HepG2 (cell line): ENCODE data around the gene CSDE1. TPM values are rescaled to one million over a fixed set of nuclear protein-coding genes. Genes with fewer than 3 reads are reported as not detected.

Source experiments
- ATAC-seq: fragments of 200-7000 bp; cut with Tn5 transposase; 3 replicates; pipeline ENCODE4 v1.9.1; 2020; ENCODE audit warnings: mild to moderate bottlenecking, moderate library complexity
- BruUV-seq: library from RNA; stranded (reverse); fragments of 400-500 nt; replicated peaks from 2 replicates; lab custom pipeline; 2021; lab: Mats Ljungman, UMichigan
- CTCF ChIA-PET: fragments of 300-600 bp; formaldehyde crosslinking; extraction: SDS; loops from one replicate; lab custom pipeline; 2021; ENCODE audit warnings: low total read pairs, inconsistent platforms, low intra/inter-chr PET ratio; lab: Yijun Ruan, JAX
- POLR2A ChIA-PET: fragments of 350-600 bp; sonication (Branson Sonifier 250); formaldehyde crosslinking; loops from one replicate; lab custom pipeline; 2020; ENCODE audit warnings: antibody characterized with exemption, inconsistent platforms; lab: Yijun Ruan, JAX
- DNase-seq: peaks from one replicate; pipeline ENCODE4 v3.0.0-alpha.2; 2015; ENCODE audit warnings: low spot score
- FAIRE-seq: peaks from 3 replicates; lab custom pipeline; 2011; peaks lifted over from hg19 to GRCh38; lab: Jason Lieb, UNC
- H2AFZ ChIP-seq: one replicate; pipeline ENCODE4 v1.6.1; 2011; ENCODE audit warnings: low read length, inconsistent platforms
- H3K27ac ChIP-seq: fragments of 300-600 bp; 3 replicates; pipeline ENCODE4 v1.8.0; 2011; ENCODE audit warnings: mixed run types, mild to moderate bottlenecking, mixed read lengths, low read length, inconsistent platforms; ENCODE audit not compliant: insufficient read depth; ENCODE audit errors: extremely low read length
- H3K27me3 ChIP-seq, 2 experiments: fragments of 200-600 bp in 1 of 2; 2 replicates in 1 of 2; 3 replicates in 1 of 2; pipeline versions ENCODE4 v1.6.0 to v1.8.0; 2011; ENCODE audit warnings: low read length in 2 of 2, mild to moderate bottlenecking in 2 of 2, moderate library complexity in 2 of 2, inconsistent platforms in 1 of 2; ENCODE audit not compliant: insufficient read depth in 2 of 2, control insufficient read depth in 1 of 2
- H3K36me3 ChIP-seq, 2 experiments: fragments of 200-600 bp in 1 of 2; replicated peaks in 1 of 2; 2 replicates in 1 of 2; 3 replicates in 1 of 2; pipeline versions ENCODE4 v1.5.1 to v1.8.0; 2011; ENCODE audit warnings: low read length in 2 of 2, inconsistent platforms in 1 of 2; ENCODE audit not compliant: insufficient read depth in 2 of 2, control insufficient read depth in 1 of 2
- H3K4me1 ChIP-seq: 2 replicates; pipeline ENCODE4 v1.5.1; 2012; ENCODE audit warnings: low read length, inconsistent platforms; ENCODE audit not compliant: insufficient read depth
- H3K4me2 ChIP-seq: 2 replicates; pipeline ENCODE4 v1.6.0; 2011; ENCODE audit warnings: low read depth, low read length, inconsistent platforms
- H3K4me3 ChIP-seq, 3 experiments: fragments of 200-600 bp in 1 of 3; sonication (generic), shearing (Covaris generic) in 1 of 3; replicated peaks in 1 of 3; 2 replicates each; pipeline ENCODE4 v1.5.1; 2011 to 2016; ENCODE audit warnings: low read length in 3 of 3, inconsistent platforms in 2 of 3, low read depth in 2 of 3, mild to moderate bottlenecking in 2 of 3, control low read depth in 1 of 3, mixed read lengths in 1 of 3; ENCODE audit not compliant: insufficient read depth in 1 of 3
- H3K79me2 ChIP-seq: one replicate; pipeline ENCODE4 v1.6.1; 2011; ENCODE audit warnings: low read length, inconsistent platforms; ENCODE audit not compliant: insufficient read depth
- H3K9ac ChIP-seq: 2 replicates; pipeline ENCODE4 v1.6.0; 2011; ENCODE audit warnings: mild to moderate bottlenecking, low read depth, low read length, inconsistent platforms; ENCODE audit not compliant: insufficient read depth
- H3K9me3 ChIP-seq: 2 replicates; pipeline ENCODE4 v1.5.1; 2012; ENCODE audit warnings: mild to moderate bottlenecking, low read length
- H4K20me1 ChIP-seq: 2 replicates; pipeline ENCODE4 v1.6.0; 2011; ENCODE audit warnings: inconsistent platforms, mild to moderate bottlenecking, low read length, moderate library complexity; ENCODE audit not compliant: insufficient read depth
- CBFB ChIP-seq: sonication (generic); formaldehyde crosslinking; IDR thresholded peaks from 2 replicates; pipeline ENCODE4 v1.4.0; 2020; ENCODE audit warnings: missing genetic modification reagents
- CHD2 ChIP-seq: IDR thresholded peaks from 2 replicates; pipeline ENCODE4 v1.6.1; 2011; ENCODE audit warnings: low read depth, low read length, improper control_type of control experiment
- HNF1B ChIP-seq: sonication (generic); formaldehyde crosslinking; IDR thresholded peaks from 2 replicates; pipeline ENCODE4 v1.5.1; 2020; ENCODE audit warnings: mild to moderate bottlenecking, moderate library complexity, missing genetic modification reagents
- HOXD1 ChIP-seq: sonication (generic); formaldehyde crosslinking; IDR thresholded peaks from 2 replicates; pipeline ENCODE4 v1.5.0; 2020; ENCODE audit warnings: missing genetic modification reagents
- MZF1 ChIP-seq: sonication (generic); formaldehyde crosslinking; IDR thresholded peaks from 2 replicates; pipeline ENCODE4 v1.8.1; 2023; ENCODE audit warnings: mild to moderate bottlenecking, missing genetic modification reagents, borderline replicate concordance
- PBX3 ChIP-seq: sonication (generic); formaldehyde crosslinking; IDR thresholded peaks from 2 replicates; pipeline ENCODE4 v1.8.1; 2023; ENCODE audit warnings: missing genetic modification reagents, inconsistent platforms, borderline replicate concordance
- PCBP1 ChIP-seq: fragments of 200-400 bp; formaldehyde crosslinking; IDR thresholded peaks from 2 replicates; pipeline ENCODE4 v1.6.1; 2017; ENCODE audit warnings: mild to moderate bottlenecking, low read depth, low read length, borderline replicate concordance
- PHF20 ChIP-seq: sonication (generic); formaldehyde crosslinking; IDR thresholded peaks from 2 replicates; pipeline ENCODE4 v1.5.0; 2020; ENCODE audit warnings: mild to moderate bottlenecking, missing genetic modification reagents
- POLR2AphosphoS2 ChIP-seq: IDR thresholded peaks from 2 replicates; pipeline ENCODE4 v1.6.1; 2011; ENCODE audit warnings: low read depth, low read length, improper control_type of control experiment
- SAP130 ChIP-seq: IDR thresholded peaks from 2 replicates; pipeline ENCODE4 v1.6.1; 2016; ENCODE audit warnings: low read depth
- ZMAT5 ChIP-seq: sonication (generic); formaldehyde crosslinking; IDR thresholded peaks from 2 replicates; pipeline ENCODE4 v1.5.0; 2020; ENCODE audit warnings: mild to moderate bottlenecking, low read depth, missing genetic modification reagents, borderline replicate concordance
- ZNF556 ChIP-seq: sonication (generic); formaldehyde crosslinking; IDR thresholded peaks from 2 replicates; pipeline ENCODE4 v1.4.0; 2020; ENCODE audit warnings: mild to moderate bottlenecking, missing genetic modification reagents, borderline replicate concordance
- WGBS: methylation state at CpG from one replicate; pipeline ENCODE4 v1.1.6; 2017; ENCODE audit warnings: low lambda C conversion rate; 5-methylcytosine and 5-hydroxymethylcytosine counted together
- in situ Hi-C: cut with HindIII; loops from 2 replicates; pipeline ENCODE4 v1.10.0; 2017; ENCODE audit warnings: low pct_unique_long_range_greater_than_20kb; ENCODE audit not compliant: extremely low pct_ligation_motif_present
- intact Hi-C: fragments of 100-400 bp; cut with micrococcal nuclease; formaldehyde crosslinking; loops from one replicate; pipeline ENCODE4 v1.10.0; 2022; ENCODE audit not compliant: unreplicated experiment
- polyA plus RNA-seq, 8 experiments: library from polyadenylated mRNA; depleted of rRNA in 3 of 8; stranded (reverse) in 7 of 8; unstranded in 1 of 8; fragments of >200 nt; fragmentation: Illumina TruSeq in 4 of 8; extraction: Trizol in 4 of 8; gene quantifications; 2 replicates each; pipeline versions ENCODE4 v1.2.1 to v1.2.3, GENCODE V29; 2011 to 2016; ENCODE audit warnings: low read depth in 4 of 8, missing spikeins in 1 of 8, mixed read lengths in 1 of 8; ENCODE audit not compliant: insufficient read depth in 1 of 8
- total RNA-seq, 5 experiments: library from RNA; depleted of rRNA; stranded (reverse); fragments of >200 nt; fragmentation: Illumina TruSeq; extraction: Trizol; gene quantifications; 2 replicates each; pipeline ENCODE4 v1.2.3, GENCODE V29; 2016; ENCODE audit warnings: low read depth in 1 of 5
- TF ChIP-seq, protein P1 (sequence below): sonication (generic); formaldehyde crosslinking; IDR thresholded peaks from 2 replicates; pipeline ENCODE4 v1.5.0; 2020; ENCODE audit warnings: missing genetic modification reagents
- TF ChIP-seq, protein P2 (sequence below): sonication (generic); formaldehyde crosslinking; IDR thresholded peaks from 2 replicates; pipeline ENCODE4 v1.5.0; 2020; ENCODE audit warnings: mild to moderate bottlenecking, missing genetic modification reagents

The CSDE1 gene
- total and polyA plus RNA-seq, 2 of the 13 experiments (the other 11 are each of a cell fraction or from before 2014, with no cell fraction given): 150 to 313 TPM

DNA sequence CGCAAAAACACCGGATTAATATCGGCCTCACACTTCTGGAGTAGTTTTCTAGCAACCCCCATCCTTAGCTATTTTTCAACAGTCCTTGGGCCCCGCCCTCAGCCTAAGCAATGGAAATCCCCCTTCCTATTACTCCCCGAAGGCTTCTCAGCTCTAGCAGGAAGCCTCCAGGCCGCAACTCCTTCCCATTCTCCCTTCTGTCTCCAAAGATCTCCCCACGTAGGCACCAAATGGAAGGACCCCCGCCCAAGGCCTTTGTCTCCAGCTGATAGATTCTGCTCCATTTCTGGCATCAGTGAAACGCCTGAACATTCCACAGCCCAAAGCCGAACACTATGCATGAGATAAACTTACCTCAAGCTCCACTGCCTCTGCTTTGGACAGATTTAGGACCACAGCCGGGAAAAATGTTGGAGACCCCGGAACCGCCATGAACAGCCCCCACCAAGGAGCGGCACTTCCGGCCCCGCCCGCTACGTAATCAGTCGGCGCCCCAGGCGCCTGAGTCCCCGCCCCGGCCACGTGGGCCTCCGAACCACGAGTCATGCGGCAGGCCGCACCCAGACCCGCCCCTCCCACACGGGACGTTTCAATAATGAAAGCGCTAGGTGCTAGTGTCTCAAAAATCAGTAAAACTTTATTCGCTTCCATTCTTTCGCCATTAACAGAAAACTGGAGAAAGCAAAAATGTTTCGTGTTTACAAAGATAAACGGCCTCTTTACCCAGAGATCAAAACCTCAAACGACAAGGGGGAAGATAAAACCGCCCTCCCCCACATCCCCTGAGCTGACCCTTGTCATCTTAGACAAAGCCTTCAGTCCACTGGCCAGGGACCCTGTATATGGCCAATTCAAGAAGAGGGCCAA, 41.2 kb downstream of the CSDE1 start, which contains the start of gene NRAS:
Gene NRAS (minus strand): TSS at position 468 of the 867 bp plus-strand sequence. CDS start 611 bp downstream, outside the sequence.
- Histone ChIP-seq H3K4me1 (peaks cover 29% of the 10 kb centered on the region), H3K9me3 (no peaks in the 10 kb centered on the region), H4K20me1 (no peaks in the 10 kb centered on the region), H3K27ac (peak within 1 kb of the TSS; percentile 85), H3K79me2 (peaks cover 29% of the 10 kb centered on the region), H3K4me3 (peak within 1 kb of the TSS; percentile 86 to 100 (median 94)), H2AFZ (peak within 1 kb of the TSS; percentile 35), H3K4me2 (peak within 1 kb of the TSS; percentile 76), H3K9ac (peak within 1 kb of the TSS; percentile 97), H3K27me3 (no peaks in the 10 kb centered on the region; a peak in 1 of 5 replicates), H3K36me3 (peaks cover 16 to 66% of the 10 kb centered on the region in 2 experiments)
- ChIA-PET POLR2A (interaction anchor here (0.9 to 2.8 kb wide), 4 partner anchors 10 to 206 kb away, joined by 3 to 11 read pairs (median 6); partner anchors contain the start of genes DENND2C, SIKE1 and TRIM33), CTCF (interaction anchor here (1.1 kb wide), 1 partner anchor 370 kb away, joined by 4 read pairs; no protein-coding TSS in a partner anchor)
- no TSS peak for BruUV-seq
- intact Hi-C loops (loop anchor here (5.0 kb wide), 1 partner anchor 41 kb away; the partner anchor contains the start of gene CSDE1), in situ Hi-C loops (loop anchor here (5.0 kb wide), 1 partner anchor 36 kb away; no protein-coding TSS in a partner anchor)
- ATAC-seq (peak; percentile 93), FAIRE-seq (peak; percentile 63), DNase-seq (peak; percentile 81)
- WGBS: 4% methylated on average over 20 of the region's 38 CpGs
- TF ChIP-seq CBFB (peak; percentile 74; the same call in 1 of the 2 replicates), POLR2AphosphoS2 (peak; percentile 97), PCBP1 (no peak), PBX3 (CRISPR knock-in tag) (peak; percentile 52; the same call in 1 of the 2 replicates), CHD2 (peak; percentile 42; the same call in 1 of the 2 replicates), HNF1B (CRISPR knock-in tag) (peak; percentile 76), PHF20 (CRISPR knock-in tag) (peak; percentile 95), HOXD1 (CRISPR knock-in tag) (no peak), ZMAT5 (CRISPR knock-in tag) (no peak), ZNF556 (CRISPR knock-in tag) (no peak), MZF1 (CRISPR knock-in tag) (no peak), SAP130 (CRISPR knock-in tag) (peak; percentile 97)
- TF ChIP-seq, protein P1, sequence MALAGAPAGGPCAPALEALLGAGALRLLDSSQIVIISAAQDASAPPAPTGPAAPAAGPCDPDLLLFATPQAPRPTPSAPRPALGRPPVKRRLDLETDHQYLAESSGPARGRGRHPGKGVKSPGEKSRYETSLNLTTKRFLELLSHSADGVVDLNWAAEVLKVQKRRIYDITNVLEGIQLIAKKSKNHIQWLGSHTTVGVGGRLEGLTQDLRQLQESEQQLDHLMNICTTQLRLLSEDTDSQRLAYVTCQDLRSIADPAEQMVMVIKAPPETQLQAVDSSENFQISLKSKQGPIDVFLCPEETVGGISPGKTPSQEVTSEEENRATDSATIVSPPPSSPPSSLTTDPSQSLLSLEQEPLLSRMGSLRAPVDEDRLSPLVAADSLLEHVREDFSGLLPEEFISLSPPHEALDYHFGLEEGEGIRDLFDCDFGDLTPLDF (CRISPR knock-in tag): peak; percentile 39; the same call in 1 of the 2 replicates
- TF ChIP-seq, protein P2, sequence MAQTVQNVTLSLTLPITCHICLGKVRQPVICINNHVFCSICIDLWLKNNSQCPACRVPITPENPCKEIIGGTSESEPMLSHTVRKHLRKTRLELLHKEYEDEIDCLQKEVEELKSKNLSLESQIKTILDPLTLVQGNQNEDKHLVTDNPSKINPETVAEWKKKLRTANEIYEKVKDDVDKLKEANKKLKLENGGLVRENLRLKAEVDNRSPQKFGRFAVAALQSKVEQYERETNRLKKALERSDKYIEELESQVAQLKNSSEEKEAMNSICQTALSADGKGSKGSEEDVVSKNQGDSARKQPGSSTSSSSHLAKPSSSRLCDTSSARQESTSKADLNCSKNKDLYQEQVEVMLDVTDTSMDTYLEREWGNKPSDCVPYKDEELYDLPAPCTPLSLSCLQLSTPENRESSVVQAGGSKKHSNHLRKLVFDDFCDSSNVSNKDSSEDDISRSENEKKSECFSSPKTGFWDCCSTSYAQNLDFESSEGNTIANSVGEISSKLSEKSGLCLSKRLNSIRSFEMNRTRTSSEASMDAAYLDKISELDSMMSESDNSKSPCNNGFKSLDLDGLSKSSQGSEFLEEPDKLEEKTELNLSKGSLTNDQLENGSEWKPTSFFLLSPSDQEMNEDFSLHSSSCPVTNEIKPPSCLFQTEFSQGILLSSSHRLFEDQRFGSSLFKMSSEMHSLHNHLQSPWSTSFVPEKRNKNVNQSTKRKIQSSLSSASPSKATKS (CRISPR knock-in tag): no peak
